ENCODE measurements around the gene DOK7. TPM values are rescaled to one million over a fixed set of nuclear protein-coding genes. Genes with fewer than 3 reads are reported as not detected.

Gene DOK7
- total and polyA plus RNA-seq, 2 of the 4 experiments (the other 2 are of a cell fraction): not detected

DNA sequence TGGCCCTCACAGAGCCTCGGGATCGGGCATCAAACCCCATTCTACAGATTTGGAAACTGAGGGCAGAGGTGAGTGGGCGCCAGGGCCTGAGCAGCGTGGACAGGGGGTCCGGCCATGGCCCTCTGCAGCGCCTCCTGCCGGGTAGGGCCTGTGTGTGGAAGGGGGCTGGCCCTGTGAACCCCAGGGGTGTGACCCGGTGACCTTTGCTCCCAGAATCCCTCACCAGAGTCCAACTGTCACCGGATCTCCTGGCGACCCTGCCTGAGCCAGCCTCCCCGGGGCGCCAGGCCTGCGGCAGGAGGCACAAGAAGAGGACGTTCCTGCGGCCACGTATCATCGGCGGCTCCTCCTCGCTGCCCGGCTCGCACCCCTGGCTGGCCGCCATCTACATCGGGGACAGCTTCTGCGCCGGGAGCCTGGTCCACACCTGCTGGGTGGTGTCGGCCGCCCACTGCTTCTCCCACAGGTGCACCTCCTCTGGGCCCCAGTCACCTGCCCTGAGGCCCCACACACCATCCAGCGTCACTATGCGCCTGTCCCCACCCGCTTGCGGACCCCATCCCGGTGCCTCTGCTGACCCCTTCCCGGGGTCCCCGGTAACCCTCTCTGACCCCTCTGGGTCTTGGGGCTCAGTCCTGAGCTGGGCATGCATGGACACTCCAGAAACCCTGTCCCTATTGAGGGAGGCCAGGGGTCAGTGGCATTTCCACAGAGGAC, 17.1 kb upstream of the DOK7 start:
- in situ Hi-C loops (cut with MboI; ENCODE audit: low sequenced_read_pairs): no loop called here
- Histone ChIP-seq H4K5ac (ENCODE audit: low read depth, low read length) (no peak overlapping the region), H2AK9ac (replicated peaks; ENCODE audit: low read depth, low read length, poor library complexity) (no peak overlapping the region), H4K8ac (ENCODE audit: low read depth in 2 of 2, low read length in 2 of 2) (no peak overlapping the region), H3K23ac (ENCODE audit: low read depth, low read length) (no peak overlapping the region), H3K36me3 (ENCODE audit: control insufficient read depth, insufficient read depth, low read length) (no peaks in the 10 kb centered on the region), H3K9me3 (ENCODE audit: control insufficient read depth, insufficient read depth, low read length) (no peaks in the 10 kb centered on the region), H3K4ac (ENCODE audit: low read depth, low read length) (no peak overlapping the region), H3K14ac (replicated peaks; ENCODE audit: low read depth, low read length) (no peak overlapping the region), H2BK120ac (ENCODE audit: low read depth, low read length) (no peak overlapping the region), H3K9ac (ENCODE audit: low read depth, low read length) (no peak overlapping the region), H3K4me1 (ENCODE audit: control insufficient read depth, insufficient read depth, low read length) (no peaks in the 10 kb centered on the region), H3K27me3 (ENCODE audit: control insufficient read depth, insufficient read depth, low read length) (peaks cover 2% of the 10 kb centered on the region; the same call in 1 of the 2 replicates), H3K4me3 (ENCODE audit: insufficient read depth, low read depth, low read length) (no peak overlapping the region), H2BK15ac (ENCODE audit: low read depth, low read length) (no peak overlapping the region), H2AK5ac (ENCODE audit: low read depth, low read length) (no peak overlapping the region), H4K91ac (ENCODE audit: insufficient read depth, low read depth, low read length) (no peak overlapping the region), H3K79me1 (ENCODE audit: low read depth in 1 of 2, low read length in 2 of 2) (no peaks in the 10 kb centered on the region), H3K18ac (ENCODE audit: low read depth, low read length) (no peak overlapping the region), H3K9me1 (ENCODE audit: insufficient read depth, low read length) (no peaks in the 10 kb centered on the region; the same call in 1 of the 2 replicates), H3K27ac (ENCODE audit: insufficient read depth, low read length) (no peak overlapping the region), H4K20me1 (ENCODE audit: insufficient read depth, low read length) (peaks cover 5% of the 10 kb centered on the region; the same call in 1 of the 2 replicates), H2BK20ac (ENCODE audit: low read depth, low read length) (no peak overlapping the region), H3K56ac (ENCODE audit: extremely low read depth, insufficient read depth, low read length) (no peak overlapping the region), H2AFZ (replicated peaks; ENCODE audit: low read length, poor library complexity) (no peak overlapping the region), H3K4me2 (ENCODE audit: low read depth, low read length) (no peak overlapping the region), H2BK5ac (ENCODE audit: low read depth, low read length, poor library complexity, severe bottlenecking) (no peak overlapping the region)
- BruUV-seq (replicated peaks): no TSS peak
- dilution Hi-C loops (cut with HindIII; ENCODE audit: low sequenced_read_pairs, unreplicated experiment): no loop called here
- DNase-seq: no peak
- intact Hi-C loops (cut with micrococcal nuclease): no loop called here
- CTCF ChIA-PET: no interaction called here
- WGBS, 2 experiments (ENCODE audit: extremely low coverage in 2 of 2, insufficient read length in 1 of 2): 91% methylated on average over 26 of the region's 34 CpGs; no CpG with 5 or more reads in 1 of the 2 experiments
- ATAC-seq (ENCODE audit: low read depth): no peak
- POLR2A ChIA-PET (ENCODE audit: unreplicated experiment): no interaction called here
- TF ChIP-seq NFE2L2 (IDR thresholded peaks at IDR 0.05; ENCODE audit: low read depth, low read length) (no peak), USF2 (IDR thresholded peaks at IDR 0.05; ENCODE audit: low read depth, low read length) (no peak), CHD1 (IDR thresholded peaks at IDR 0.05; ENCODE audit: low read depth, low read length) (no peak), MXI1 (IDR thresholded peaks at IDR 0.05; ENCODE audit: borderline replicate concordance, low read depth, low read length) (no peak), BHLHE40 (IDR thresholded peaks at IDR 0.05; ENCODE audit: low read depth, low read length) (no peak), SMC3 (IDR thresholded peaks at IDR 0.05; ENCODE audit: low read depth, low read length) (no peak), CEBPB (IDR thresholded peaks at IDR 0.05; ENCODE audit: low read depth, low read length) (no peak), RCOR1 (IDR thresholded peaks at IDR 0.05; ENCODE audit: insufficient replicate concordance, low read length) (no peak), POLR2A (IDR thresholded peaks at IDR 0.05; ENCODE audit: low read depth, low read length) (no peak), RAD21 (IDR thresholded peaks at IDR 0.05; ENCODE audit: low read length) (no peak), MAZ (IDR thresholded peaks at IDR 0.05; ENCODE audit: borderline replicate concordance, low read depth, low read length) (no peak), FOS (IDR thresholded peaks at IDR 0.05; ENCODE audit: low read depth, low read length) (no peak), MAFK (IDR thresholded peaks at IDR 0.05; ENCODE audit: low read depth, low read length) (no peak)
- TF ChIP-seq, protein P1, sequence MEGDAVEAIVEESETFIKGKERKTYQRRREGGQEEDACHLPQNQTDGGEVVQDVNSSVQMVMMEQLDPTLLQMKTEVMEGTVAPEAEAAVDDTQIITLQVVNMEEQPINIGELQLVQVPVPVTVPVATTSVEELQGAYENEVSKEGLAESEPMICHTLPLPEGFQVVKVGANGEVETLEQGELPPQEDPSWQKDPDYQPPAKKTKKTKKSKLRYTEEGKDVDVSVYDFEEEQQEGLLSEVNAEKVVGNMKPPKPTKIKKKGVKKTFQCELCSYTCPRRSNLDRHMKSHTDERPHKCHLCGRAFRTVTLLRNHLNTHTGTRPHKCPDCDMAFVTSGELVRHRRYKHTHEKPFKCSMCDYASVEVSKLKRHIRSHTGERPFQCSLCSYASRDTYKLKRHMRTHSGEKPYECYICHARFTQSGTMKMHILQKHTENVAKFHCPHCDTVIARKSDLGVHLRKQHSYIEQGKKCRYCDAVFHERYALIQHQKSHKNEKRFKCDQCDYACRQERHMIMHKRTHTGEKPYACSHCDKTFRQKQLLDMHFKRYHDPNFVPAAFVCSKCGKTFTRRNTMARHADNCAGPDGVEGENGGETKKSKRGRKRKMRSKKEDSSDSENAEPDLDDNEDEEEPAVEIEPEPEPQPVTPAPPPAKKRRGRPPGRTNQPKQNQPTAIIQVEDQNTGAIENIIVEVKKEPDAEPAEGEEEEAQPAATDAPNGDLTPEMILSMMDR (conservative IDR thresholded peaks at IDR 0.05; ENCODE audit: low read depth, low read length): no peak
